ENCODE data around the gene CELSR1. TPM values are rescaled to one million over a fixed set of nuclear protein-coding genes. Genes with fewer than 3 reads are reported as not detected.

Gene CELSR1
- total and polyA plus RNA-seq, 2 donors (not counting 1 experiment from before 2014, with no cell fraction given), result 30.2 to 34.8 TPM

DNA sequence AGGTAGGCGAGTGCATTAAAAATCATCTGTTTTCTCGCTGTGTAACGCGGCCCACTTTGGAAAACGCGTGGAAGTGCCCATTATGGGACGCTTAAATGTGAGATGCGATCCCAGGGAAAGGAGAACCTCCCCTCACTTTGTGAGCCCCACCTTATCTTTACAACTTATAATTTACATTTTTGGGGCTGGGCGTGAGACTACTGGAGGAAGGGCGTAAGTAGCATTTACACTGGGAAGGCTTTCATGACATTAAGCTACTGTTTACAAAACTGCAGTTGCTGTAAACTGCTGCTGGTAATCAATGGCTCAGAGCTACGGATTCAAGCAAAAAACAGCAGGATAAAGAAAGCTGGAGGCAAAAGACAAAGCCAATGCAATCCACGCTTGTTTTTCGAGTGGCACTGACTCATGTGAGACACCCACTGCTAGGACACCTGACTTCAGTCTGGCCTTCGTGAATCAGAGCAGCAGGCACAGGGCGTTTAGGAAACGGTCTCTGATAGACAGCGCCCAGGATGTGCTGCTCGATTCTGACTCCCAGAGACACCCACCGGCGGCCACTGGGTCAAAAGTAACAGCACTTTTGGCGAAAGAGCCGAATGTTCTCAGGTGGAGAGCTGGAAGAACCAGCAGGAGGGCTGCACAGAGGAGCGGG, 123.6 kb downstream of the CELSR1 start:
- Histone ChIP-seq H3K27ac (ENCODE audit: low read length in 2 of 2) (no peak overlapping the region), H3K4me3 (ENCODE audit: control extremely low read depth in 1 of 5, extremely low read depth in 1 of 5, insufficient read depth in 1 of 5, low read depth in 2 of 5, low read length in 4 of 5) (no peak overlapping the region), H3K4me1 (ENCODE audit: control insufficient read depth in 2 of 2, insufficient read depth in 2 of 2, low read length in 2 of 2) (peaks cover 0 to 13% of the 10 kb centered on the region in 2 donors), H2AFZ (ENCODE audit: insufficient read depth, low read depth, low read length, poor library complexity, severe bottlenecking) (no peak overlapping the region), H4K20me1 (ENCODE audit: control insufficient read depth, insufficient read depth, low read length, poor library complexity, severe bottlenecking) (peaks cover 5% of the 10 kb centered on the region), H3K27me3 (replicated peaks in 1 of 4; ENCODE audit: control extremely low read depth in 1 of 4, control insufficient read depth in 3 of 4, insufficient read depth in 4 of 4, low read length in 3 of 4) (no peaks in the 10 kb centered on the region), H3K4me2 (replicated peaks; ENCODE audit: low read depth, low read length, poor library complexity, severe bottlenecking) (no peak overlapping the region), H3K9ac (ENCODE audit: low read length) (no peak overlapping the region), H3K9me3 (ENCODE audit: control extremely low read depth in 1 of 3, control insufficient read depth in 2 of 3, insufficient read depth in 1 of 3, low read length in 2 of 3) (no peaks in the 10 kb centered on the region), H3K79me2 (ENCODE audit: control insufficient read depth, insufficient read depth, low read length) (peaks cover 11% of the 10 kb centered on the region), H3K36me3 (replicated peaks in 1 of 2; ENCODE audit: control extremely low read depth in 1 of 2, control insufficient read depth in 1 of 2, extremely low read depth in 1 of 2, insufficient read depth in 2 of 2, low read length in 1 of 2) (peaks cover 0 to 41% of the 10 kb centered on the region in 2 experiments)
- no peak overlapping the region for H3K27ac Mint-ChIP-seq
- H3K27me3 Mint-ChIP-seq, result no peaks in the 10 kb centered on the region
- TF ChIP-seq, protein P1, sequence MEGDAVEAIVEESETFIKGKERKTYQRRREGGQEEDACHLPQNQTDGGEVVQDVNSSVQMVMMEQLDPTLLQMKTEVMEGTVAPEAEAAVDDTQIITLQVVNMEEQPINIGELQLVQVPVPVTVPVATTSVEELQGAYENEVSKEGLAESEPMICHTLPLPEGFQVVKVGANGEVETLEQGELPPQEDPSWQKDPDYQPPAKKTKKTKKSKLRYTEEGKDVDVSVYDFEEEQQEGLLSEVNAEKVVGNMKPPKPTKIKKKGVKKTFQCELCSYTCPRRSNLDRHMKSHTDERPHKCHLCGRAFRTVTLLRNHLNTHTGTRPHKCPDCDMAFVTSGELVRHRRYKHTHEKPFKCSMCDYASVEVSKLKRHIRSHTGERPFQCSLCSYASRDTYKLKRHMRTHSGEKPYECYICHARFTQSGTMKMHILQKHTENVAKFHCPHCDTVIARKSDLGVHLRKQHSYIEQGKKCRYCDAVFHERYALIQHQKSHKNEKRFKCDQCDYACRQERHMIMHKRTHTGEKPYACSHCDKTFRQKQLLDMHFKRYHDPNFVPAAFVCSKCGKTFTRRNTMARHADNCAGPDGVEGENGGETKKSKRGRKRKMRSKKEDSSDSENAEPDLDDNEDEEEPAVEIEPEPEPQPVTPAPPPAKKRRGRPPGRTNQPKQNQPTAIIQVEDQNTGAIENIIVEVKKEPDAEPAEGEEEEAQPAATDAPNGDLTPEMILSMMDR (IDR thresholded peaks at IDR 0.05), result no peak
- no peak for TF ChIP-seq EZH2 (IDR thresholded peaks at IDR 0.05; ENCODE audit: borderline replicate concordance, insufficient read depth, low read depth, low read length, poor library complexity, severe bottlenecking)
- ATAC-seq (ENCODE audit: low read depth), result no peak
- no peaks in the 10 kb centered on the region for H3K9me3 Mint-ChIP-seq (ENCODE audit: insufficient read depth)
- 91% methylated on average over 22 of the region's 23 CpGs for WGBS (ENCODE audit: insufficient coverage)
- no peak overlapping the region for H3K4me3 Mint-ChIP-seq
- DNase-seq, result no peak
- intact Hi-C loops (cut with micrococcal nuclease), result no loop called here
- ChIA-PET CTCF (no interaction called here), POLR2A (interaction anchor here (0.6 kb wide), 1 partner anchor 362 kb away, joined by 3 read pairs; no protein-coding TSS in a partner anchor)
- peaks cover 4% of the 10 kb centered on the region for H3K4me1 Mint-ChIP-seq

DNA sequence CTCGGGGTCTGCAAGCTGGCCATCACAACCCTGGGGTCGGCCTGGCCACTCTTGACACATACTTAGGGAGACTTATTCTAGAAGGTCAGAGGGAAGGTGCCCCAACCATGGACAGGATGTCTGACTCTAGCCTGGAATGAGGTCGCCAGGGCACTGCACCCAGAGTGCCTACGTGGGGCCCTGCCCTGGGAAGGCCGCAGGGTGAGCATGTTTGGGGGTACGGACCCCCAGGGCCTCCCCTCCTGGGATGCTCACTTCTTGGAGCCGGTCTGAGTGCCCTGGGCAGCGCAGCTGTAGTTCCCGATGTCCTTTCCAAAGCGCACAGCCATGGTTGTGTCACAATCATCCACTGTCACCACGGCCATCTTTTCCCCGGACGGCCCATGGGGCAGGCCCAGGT, 126.1 kb downstream of the CELSR1 start:
- no peak for TF ChIP-seq EZH2 (IDR thresholded peaks at IDR 0.05; ENCODE audit: borderline replicate concordance, insufficient read depth, low read depth, low read length, poor library complexity, severe bottlenecking)
- TF ChIP-seq, protein P1 (IDR thresholded peaks at IDR 0.05), result no peak
- WGBS (ENCODE audit: insufficient coverage), result 98% methylated on average over 13 of the region's 13 CpGs

More for the DNA sequence above, 126.1 kb downstream of the CELSR1 start:
- H3K27ac ChIP-seq (ENCODE audit: low read length in 2 of 2), result no peak overlapping the region
- ChIA-PET CTCF (interaction anchor here (0.6 kb wide), 2 partner anchors 132 to 451 kb away, joined by 3 read pairs; no protein-coding TSS in a partner anchor), POLR2A (interaction anchor here (0.6 kb wide), 1 partner anchor 65 kb away, joined by 4 read pairs; no protein-coding TSS in a partner anchor)
- no peaks in the 10 kb centered on the region for H3K9me3 Mint-ChIP-seq (ENCODE audit: insufficient read depth)
- H3K79me2 ChIP-seq (ENCODE audit: control insufficient read depth, insufficient read depth, low read length), result peaks cover 11% of the 10 kb centered on the region
- peaks cover 12% of the 10 kb centered on the region for H4K20me1 ChIP-seq (ENCODE audit: control insufficient read depth, insufficient read depth, low read length, poor library complexity, severe bottlenecking)
- H3K4me1 Mint-ChIP-seq, result peaks cover 4% of the 10 kb centered on the region
- no peaks in the 10 kb centered on the region for H3K27me3 ChIP-seq (replicated peaks in 1 of 4; ENCODE audit: control extremely low read depth in 1 of 4, control insufficient read depth in 3 of 4, insufficient read depth in 4 of 4, low read length in 3 of 4)
- intact Hi-C loops (cut with micrococcal nuclease), result no loop called here
- H3K4me3 ChIP-seq (ENCODE audit: control extremely low read depth in 1 of 5, extremely low read depth in 1 of 5, insufficient read depth in 1 of 5, low read depth in 2 of 5, low read length in 4 of 5), result no peak overlapping the region
- ATAC-seq (ENCODE audit: low read depth), result no peak
- no peak overlapping the region for H3K4me3 Mint-ChIP-seq
- peaks cover 0 to 47% of the 10 kb centered on the region in 2 experiments for H3K36me3 ChIP-seq (replicated peaks in 1 of 2; ENCODE audit: control extremely low read depth in 1 of 2, control insufficient read depth in 1 of 2, extremely low read depth in 1 of 2, insufficient read depth in 2 of 2, low read length in 1 of 2)
- H3K9ac ChIP-seq (ENCODE audit: low read length), result no peak overlapping the region
- no peaks in the 10 kb centered on the region for H3K9me3 ChIP-seq (ENCODE audit: control extremely low read depth in 1 of 3, control insufficient read depth in 2 of 3, insufficient read depth in 1 of 3, low read length in 2 of 3)
- H3K4me2 ChIP-seq (replicated peaks; ENCODE audit: low read depth, low read length, poor library complexity, severe bottlenecking), result no peak overlapping the region
- H3K27me3 Mint-ChIP-seq, result no peaks in the 10 kb centered on the region
- peaks cover 0 to 13% of the 10 kb centered on the region in 2 donors for H3K4me1 ChIP-seq (ENCODE audit: control insufficient read depth in 2 of 2, insufficient read depth in 2 of 2, low read length in 2 of 2)
- H2AFZ ChIP-seq (ENCODE audit: insufficient read depth, low read depth, low read length, poor library complexity, severe bottlenecking), result no peak overlapping the region
- DNase-seq, result no peak
- H3K27ac Mint-ChIP-seq, result no peak overlapping the region
